Left colon (tissue), 2 donors: ENCODE results near the gene CD163. TPM values are rescaled to one million over a fixed set of nuclear protein-coding genes. Genes with fewer than 3 reads are reported as not detected.

Experiments
- total RNA-seq, 2 donors: library from RNA; stranded (reverse); fragmentation: NEBNext Ultra II Directional; extraction: Animal tissue kit (Norgen Biotek cat#: 25700); gene quantifications; one replicate each; pipeline ENCODE4 v1.2.1, GENCODE V29; 2021
- donor health status: DM: no; HTN: no; CAD: no.
- donor health status: DM: yes; HTN: yes; CAD: no.

CD163 gene
- total RNA-seq, 2 donors from 2014 or later, result 29.8 to 45.2 TPM

Other genes starting within 250 kb of the CD163 start
- not detected for gene ACSM4, start 199.7 kb downstream of the CD163 start, total RNA-seq
- gene CD163L1, start 59.6 kb downstream of the CD163 start, total RNA-seq, result 10 to 100 TPM in 1 of 2 donors, 1 to 10 TPM in 1; 9.8 to 18.3 TPM
- 10 to 100 TPM in 1 of 2 donors, 1 to 10 TPM in 1; 5.6 to 19.6 TPM for gene APOBEC1, start 162.1 kb upstream of the CD163 start, total RNA-seq
- gene GDF3, start 192.0 kb upstream of the CD163 start, total RNA-seq, result not detected
- not detected for gene DPPA3, start 207.7 kb upstream of the CD163 start, total RNA-seq
- not detected for gene CLEC4C, start 243.6 kb upstream of the CD163 start, total RNA-seq